ENCODE measurements around the gene TTC31. TPM values are rescaled to one million over a fixed set of nuclear protein-coding genes. Genes with fewer than 3 reads are reported as not detected.

TTC31 gene
- total RNA-seq, 1 experiment from 2014 or later = 17.3 TPM

Other genes with a start within 250 kb of the TTC31 start
- gene SLC4A5, start 139.7 kb upstream of the TTC31 start, total RNA-seq (2014; rRNA removed; shearing (Covaris generic)) = 0.10 TPM in 1 of 2 replicates, not detected in the other
- 88.8 and 93.3 TPM in 2 replicates for gene DCTN1, start 102.8 kb upstream of the TTC31 start, total RNA-seq (2014; rRNA removed; shearing (Covaris generic))
- gene C2orf81, start 61.5 kb upstream of the TTC31 start, total RNA-seq (2014; rRNA removed; shearing (Covaris generic)) = 1.2 and 1.3 TPM in 2 replicates
- gene WDR54, start 61.4 kb upstream of the TTC31 start, total RNA-seq (2014; rRNA removed; shearing (Covaris generic)) = 119 and 120 TPM in 2 replicates
- 15.1 and 17.7 TPM in 2 replicates for gene RTKN, start 41.1 kb upstream of the TTC31 start, total RNA-seq (2014; rRNA removed; shearing (Covaris generic))
- 15.5 and 27.3 TPM in 2 replicates for gene INO80B, start 28.0 kb upstream of the TTC31 start, total RNA-seq (2014; rRNA removed; shearing (Covaris generic))
- gene WBP1, start 24.6 kb upstream of the TTC31 start, total RNA-seq (2014; rRNA removed; shearing (Covaris generic)) = 66.5 and 70.5 TPM in 2 replicates
- gene MOGS, start 17.7 kb upstream of the TTC31 start, total RNA-seq (2014; rRNA removed; shearing (Covaris generic)) = 41.0 and 44.6 TPM in 2 replicates
- 86.4 and 95.5 TPM in 2 replicates for gene MRPL53, start 10.4 kb upstream of the TTC31 start, total RNA-seq (2014; rRNA removed; shearing (Covaris generic))
- 12.3 and 14.3 TPM in 2 replicates for gene CCDC142, start 83 bp upstream of the TTC31 start, total RNA-seq (2014; rRNA removed; shearing (Covaris generic))
- 6.7 and 10.6 TPM in 2 replicates for gene LBX2, start 16.5 kb downstream of the TTC31 start, total RNA-seq (2014; rRNA removed; shearing (Covaris generic))
- 42.3 and 44.7 TPM in 2 replicates for gene PCGF1, start 24.6 kb downstream of the TTC31 start, total RNA-seq (2014; rRNA removed; shearing (Covaris generic))
- 4.2 and 5.5 TPM in 2 replicates for gene TLX2, start 31.4 kb downstream of the TTC31 start, total RNA-seq (2014; rRNA removed; shearing (Covaris generic))
- 0.20 and 0.36 TPM in 2 replicates for gene DQX1, start 43.1 kb downstream of the TTC31 start, total RNA-seq (2014; rRNA removed; shearing (Covaris generic))
- gene AUP1, start 46.6 kb downstream of the TTC31 start, total RNA-seq (2014; rRNA removed; shearing (Covaris generic)) = 132 and 144 TPM in 2 replicates
- gene HTRA2, start 46.9 kb downstream of the TTC31 start, total RNA-seq (2014; rRNA removed; shearing (Covaris generic)) = 70.3 and 71.4 TPM in 2 replicates
- gene LOXL3, start 70.9 kb downstream of the TTC31 start, total RNA-seq (2014; rRNA removed; shearing (Covaris generic)) = 93.6 and 108 TPM in 2 replicates
- gene DOK1, start 71.6 kb downstream of the TTC31 start, total RNA-seq (2014; rRNA removed; shearing (Covaris generic)) = 1.8 and 3.1 TPM in 2 replicates
- 0.36 TPM in 1 of 2 replicates, not detected in the other for gene M1AP, start 165.2 kb downstream of the TTC31 start, total RNA-seq (2014; rRNA removed; shearing (Covaris generic))
- 6.4 and 7.1 TPM in 2 replicates for gene SEMA4F, start 171.2 kb downstream of the TTC31 start, total RNA-seq (2014; rRNA removed; shearing (Covaris generic))